A549 (cell line): ENCODE results near the gene GUCA1A.

ENCODE experiments used
- EP300 ChIP-seq, 2 experiments: fragments of >200 bp; sonication (Bioruptor Twin); formaldehyde crosslinking; IDR thresholded peaks; 2 replicates in 1 of 2; 3 replicates in 1 of 2; pipeline ENCODE4 v1.6.1; 2016 to 2017
- ESRRA ChIP-seq: fragments of 150-350 bp; IDR thresholded peaks from 2 replicates; pipeline ENCODE4 v1.6.1; 2014; ENCODE audit warnings: mild to moderate bottlenecking, low read length, borderline replicate concordance
- JUNB ChIP-seq: fragments of >200 bp; sonication (Bioruptor Twin); formaldehyde crosslinking; IDR thresholded peaks from 2 replicates; pipeline ENCODE4 v1.6.1; 2016
- POLR2A ChIP-seq: IDR thresholded peaks from 2 replicates; pipeline ENCODE4 v1.6.1; 2012; ENCODE audit warnings: mild to moderate bottlenecking, low read length
- RFX5 ChIP-seq: fragments of 450-650 bp; IDR thresholded peaks from 2 replicates; pipeline ENCODE4 v1.7.1; 2014; ENCODE audit warnings: antibody characterized with exemption, mild to moderate bottlenecking, moderate library complexity
- TF ChIP-seq, protein P1 (sequence below): fragments of >200 bp; sonication (Bioruptor Twin); formaldehyde crosslinking; IDR thresholded peaks from 3 replicates; pipeline ENCODE4 v1.5.1; 2016
- TF ChIP-seq, protein P2 (sequence below): IDR thresholded peaks from 2 replicates; pipeline ENCODE4 v1.6.1; 2012

DNA sequence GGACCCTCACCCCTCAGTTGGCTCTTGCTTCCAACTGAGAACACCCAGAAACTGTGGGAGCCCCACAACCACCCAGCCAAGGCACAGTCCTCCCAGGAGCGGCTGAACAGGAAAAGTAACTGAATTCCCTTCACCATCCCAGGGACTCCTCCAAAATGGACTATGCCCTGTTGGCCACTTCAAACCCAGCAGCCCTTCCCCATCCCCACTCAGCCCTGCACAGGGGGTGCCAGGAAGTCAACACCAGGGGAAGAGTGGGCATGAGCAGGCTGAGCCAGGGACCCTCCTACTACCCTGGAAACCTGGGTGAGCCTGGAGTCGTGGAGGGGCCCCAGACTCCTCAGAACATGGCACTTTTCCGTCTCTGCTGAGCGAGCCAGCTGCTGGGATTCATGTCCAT lies 11.3 kb downstream of the GUCA1A start:
- TF ChIP-seq POLR2A: no peak
- TF ChIP-seq, protein P1, sequence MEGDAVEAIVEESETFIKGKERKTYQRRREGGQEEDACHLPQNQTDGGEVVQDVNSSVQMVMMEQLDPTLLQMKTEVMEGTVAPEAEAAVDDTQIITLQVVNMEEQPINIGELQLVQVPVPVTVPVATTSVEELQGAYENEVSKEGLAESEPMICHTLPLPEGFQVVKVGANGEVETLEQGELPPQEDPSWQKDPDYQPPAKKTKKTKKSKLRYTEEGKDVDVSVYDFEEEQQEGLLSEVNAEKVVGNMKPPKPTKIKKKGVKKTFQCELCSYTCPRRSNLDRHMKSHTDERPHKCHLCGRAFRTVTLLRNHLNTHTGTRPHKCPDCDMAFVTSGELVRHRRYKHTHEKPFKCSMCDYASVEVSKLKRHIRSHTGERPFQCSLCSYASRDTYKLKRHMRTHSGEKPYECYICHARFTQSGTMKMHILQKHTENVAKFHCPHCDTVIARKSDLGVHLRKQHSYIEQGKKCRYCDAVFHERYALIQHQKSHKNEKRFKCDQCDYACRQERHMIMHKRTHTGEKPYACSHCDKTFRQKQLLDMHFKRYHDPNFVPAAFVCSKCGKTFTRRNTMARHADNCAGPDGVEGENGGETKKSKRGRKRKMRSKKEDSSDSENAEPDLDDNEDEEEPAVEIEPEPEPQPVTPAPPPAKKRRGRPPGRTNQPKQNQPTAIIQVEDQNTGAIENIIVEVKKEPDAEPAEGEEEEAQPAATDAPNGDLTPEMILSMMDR: no peak
- TF ChIP-seq RFX5: no peak
- TF ChIP-seq JUNB: no peak
- TF ChIP-seq, protein P2, sequence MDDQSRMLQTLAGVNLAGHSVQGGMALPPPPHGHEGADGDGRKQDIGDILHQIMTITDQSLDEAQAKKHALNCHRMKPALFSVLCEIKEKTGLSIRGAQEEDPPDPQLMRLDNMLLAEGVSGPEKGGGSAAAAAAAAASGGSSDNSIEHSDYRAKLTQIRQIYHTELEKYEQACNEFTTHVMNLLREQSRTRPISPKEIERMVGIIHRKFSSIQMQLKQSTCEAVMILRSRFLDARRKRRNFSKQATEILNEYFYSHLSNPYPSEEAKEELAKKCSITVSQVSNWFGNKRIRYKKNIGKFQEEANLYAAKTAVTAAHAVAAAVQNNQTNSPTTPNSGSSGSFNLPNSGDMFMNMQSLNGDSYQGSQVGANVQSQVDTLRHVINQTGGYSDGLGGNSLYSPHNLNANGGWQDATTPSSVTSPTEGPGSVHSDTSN: no peak
- TF ChIP-seq ESRRA: no peak
- TF ChIP-seq EP300 (IDR thresholded peaks at IDR 0.05): no peak
